Thymus (tissue), 11 donors: ENCODE results near the gene MT1G. TPM values are rescaled to one million over a fixed set of nuclear protein-coding genes. Genes with fewer than 3 reads are reported as not detected.
A peak's percentile ranks its signal among the peaks of the same experiment; 100 is the strongest.

Experiments used
- DNase-seq, 9 donors: peaks; one replicate each; pipeline ENCODE4 v3.0.0-alpha.2; 2013; ENCODE audit warnings: low spot score in 9 of 9, low read depth in 6 of 9, missing footprints in 1 of 9
- H3K27ac ChIP-seq, 2 donors: one replicate each; pipeline ENCODE4 v1.5.1; 2013; ENCODE audit warnings: control low read depth in 1 of 2, low read depth in 1 of 2, low read length in 1 of 2, mild to moderate bottlenecking in 1 of 2, moderate library complexity in 1 of 2
- H3K27me3 ChIP-seq, 2 donors: one replicate each; pipeline ENCODE4 v1.5.1; 2013; ENCODE audit warnings: low read length in 1 of 2; ENCODE audit not compliant: control insufficient read depth in 2 of 2, insufficient read depth in 1 of 2
- H3K36me3 ChIP-seq, 2 donors: one replicate each; pipeline ENCODE4 v1.5.1; 2013; ENCODE audit warnings: low read length in 1 of 2, mild to moderate bottlenecking in 1 of 2, moderate library complexity in 1 of 2; ENCODE audit not compliant: control insufficient read depth in 2 of 2, insufficient read depth in 2 of 2
- H3K4me1 ChIP-seq, 2 donors: one replicate each; pipeline ENCODE4 v1.5.1; 2013; ENCODE audit warnings: low read length in 2 of 2; ENCODE audit not compliant: control insufficient read depth in 2 of 2, insufficient read depth in 2 of 2
- H3K4me3 ChIP-seq, 2 donors: one replicate each; pipeline ENCODE4 v1.5.1; 2013; ENCODE audit warnings: low read length in 2 of 2, control low read depth in 1 of 2, mild to moderate bottlenecking in 1 of 2
- H3K9me3 ChIP-seq, 2 donors: one replicate each; pipeline ENCODE4 v1.5.1; 2013; ENCODE audit warnings: low read length in 1 of 2, mild to moderate bottlenecking in 1 of 2; ENCODE audit not compliant: control insufficient read depth in 2 of 2, insufficient read depth in 1 of 2
- WGBS: extraction: QIAGEN DNeasy Blood & Tissue Kit; methylation state at CpG from one replicate; pipeline ENCODE4 v1.1.7; 2013; 5-methylcytosine and 5-hydroxymethylcytosine counted together
- polyA plus RNA-seq: library from polyadenylated mRNA; stranded (reverse); fragments of 200-250 nt; gene quantifications from one replicate; pipeline ENCODE4 v1.2.3, GENCODE V29; 2013
- total RNA-seq: library from RNA; stranded (reverse); fragments of 120-200 nt; gene quantifications from one replicate; pipeline ENCODE4 v1.2.4, GENCODE V29; 2013
- donor health status: healthy.

Gene MT1G
- total and polyA plus RNA-seq, 2 donors, result 0.90 to 353 TPM

- Histone ChIP-seq H3K27ac (no peak overlapping the region), H3K36me3 (no peaks in the 10 kb centered on the region), H3K9me3 (no peaks in the 10 kb centered on the region), H3K4me1 (peaks cover 7 to 10% of the 10 kb centered on the region in 2 donors), H3K27me3 (peaks cover 75 to 97% of the 10 kb centered on the region in 2 donors), H3K4me3 (no peak overlapping the region)
- DNase-seq, result no peak
- 0% methylated on average over 1 of the region's 1 CpG for whole genome bisulfite sequencing
These were observed 22.0 kb downstream of the MT1G start for GRCh38 chr16:56645838-56646237.

- Histone ChIP-seq H3K36me3 (no peaks in the 10 kb centered on the region), H3K27ac (no peak overlapping the region), H3K9me3 (no peaks in the 10 kb centered on the region), H3K4me3 (no peak overlapping the region), H3K27me3 (peaks cover 78 to 99% of the 10 kb centered on the region in 2 donors), H3K4me1 (peaks cover 7 to 10% of the 10 kb centered on the region in 2 donors)
- WGBS, result 96% methylated on average over 1 of the region's 1 CpG
- no peak for DNase-seq
These were observed 22.6 kb downstream of the MT1G start for GRCh38 chr16:56645311-56645710.

- DNase-seq, result no peak
- Histone ChIP-seq H3K4me3 (no peak overlapping the region), H3K36me3 (no peaks in the 10 kb centered on the region), H3K27ac (no peak overlapping the region), H3K27me3 (peaks cover 86 to 100% of the 10 kb centered on the region in 2 donors), H3K4me1 (peaks cover 7 to 10% of the 10 kb centered on the region in 2 donors), H3K9me3 (no peaks in the 10 kb centered on the region)
- 51% methylated on average over 5 of the region's 5 CpGs for WGBS
These were observed 24.0 kb downstream of the MT1G start for GRCh38 chr16:56643833-56644232.

GRCh38 chr16:56643080-56643778, 24.6 kb downstream of the MT1G start:
- Histone ChIP-seq H3K4me3 (peak overlapping the region in 1 of 2 donors; percentile 13), H3K4me1 (peaks cover 7 to 10% of the 10 kb centered on the region in 2 donors), H3K9me3 (no peaks in the 10 kb centered on the region), H3K27me3 (peaks cover 86 to 100% of the 10 kb centered on the region in 2 donors), H3K36me3 (no peaks in the 10 kb centered on the region), H3K27ac (no peak overlapping the region)
- peak in 2 of 9 donors; percentile 32 to 51 for DNase-seq
- 5% methylated on average over 42 of the region's 42 CpGs for WGBS

GRCh38 chr16:56641166-56641565, 26.7 kb downstream of the MT1G start:
- Histone ChIP-seq H3K9me3 (no peaks in the 10 kb centered on the region), H3K4me1 (peaks cover 7 to 15% of the 10 kb centered on the region in 2 donors), H3K27ac (no peak overlapping the region), H3K4me3 (no peak overlapping the region), H3K27me3 (peaks cover 74 to 99% of the 10 kb centered on the region in 2 donors), H3K36me3 (no peaks in the 10 kb centered on the region)
- WGBS, result 97% methylated on average over 2 of the region's 2 CpGs
- DNase-seq, result no peak

- Histone ChIP-seq H3K4me3 (no peak overlapping the region), H3K27ac (no peak overlapping the region), H3K36me3 (no peaks in the 10 kb centered on the region), H3K9me3 (no peaks in the 10 kb centered on the region), H3K4me1 (peaks cover 10 to 19% of the 10 kb centered on the region in 2 donors), H3K27me3 (peaks cover 74 to 99% of the 10 kb centered on the region in 2 donors)
- DNase-seq, result no peak
- WGBS, result 99% methylated on average over 1 of the region's 1 CpG
These were observed 27.8 kb downstream of the MT1G start for GRCh38 chr16:56640076-56640475.

GRCh38 chr16:56639045-56639444, 28.8 kb downstream of the MT1G start:
- H3K4me3 ChIP-seq, result no peak overlapping the region
- no peaks in the 10 kb centered on the region for H3K36me3 ChIP-seq
- peaks cover 73 to 99% of the 10 kb centered on the region in 2 donors for H3K27me3 ChIP-seq
- no peak for DNase-seq
- H3K4me1 ChIP-seq, result peaks cover 10 to 19% of the 10 kb centered on the region in 2 donors
- no peaks in the 10 kb centered on the region for H3K9me3 ChIP-seq
- 62% methylated on average over 1 of the region's 1 CpG for WGBS
- no peak overlapping the region for H3K27ac ChIP-seq

GRCh38 chr16:56637814-56638750, 29.8 kb downstream of the MT1G start, which contains the start of gene MT1A:
MT1A (plus strand) TSS chr16:56638666; CDS start chr16:56638739, 73 bp downstream.
- no peak for DNase-seq
- peaks cover 70 to 99% of the 10 kb centered on the region in 2 donors for H3K27me3 ChIP-seq
- H3K27ac ChIP-seq, result no peak within 1 kb of the TSS
- H3K36me3 ChIP-seq, result no peaks in the 10 kb centered on the region
- no peak within 1 kb of the TSS for H3K4me3 ChIP-seq
- H3K4me1 ChIP-seq, result peaks cover 4 to 12% of the 10 kb centered on the region in 2 donors
- 5% methylated on average over 68 of the region's 68 CpGs for WGBS
- H3K9me3 ChIP-seq, result no peaks in the 10 kb centered on the region
